Transverse colon (tissue), 4 donors: Measurements from ENCODE around the gene PDE8B.

Source experiments
- CTCF ChIP-seq, 5 experiments: fragments of 200-600 bp in 3 of 5; fragments of 450-650 bp in 2 of 5; sonication (generic) in 3 of 5; IDR thresholded peaks; 1 replicate in 2 of 5; 2 replicates in 3 of 5; pipeline ENCODE4 v1.5.1; 2016 to 2017; ENCODE audit warnings: antibody characterized with exemption in 5 of 5, inconsistent platforms in 3 of 5, mild to moderate bottlenecking in 2 of 5, moderate library complexity in 1 of 5
- EP300 ChIP-seq: sonication (generic); formaldehyde crosslinking; IDR thresholded peaks from one replicate; pipeline ENCODE4 v1.6.1; 2017; ENCODE audit warnings: antibody characterized with exemption, low read depth
- POLR2A ChIP-seq: fragments of 450-650 bp; IDR thresholded peaks from one replicate; pipeline ENCODE4 v1.6.1; 2016; ENCODE audit warnings: antibody characterized with exemption, mild to moderate bottlenecking, moderate library complexity
- POLR2AphosphoS5 ChIP-seq, 3 donors: sonication (generic); formaldehyde crosslinking; IDR thresholded peaks; one replicate each; pipeline ENCODE4 v1.6.1; 2016; ENCODE audit warnings: antibody characterized with exemption in 3 of 3

GRCh38 chr5:77182367-77182766 lies 28.1 kb upstream of the PDE8B start:
- no peak for TF ChIP-seq CTCF (IDR thresholded peaks at IDR 0.05)
- TF ChIP-seq POLR2A = no peak
- no peak for TF ChIP-seq POLR2AphosphoS5 (IDR thresholded peaks at IDR 0.05)
- no peak for TF ChIP-seq EP300
